HL-60/S4 treated with retinoic acid at 250 ng/mL for 4 days and 3 days (cell line): ENCODE data around the gene PLA2G4F.

Source experiments
- in situ Hi-C: fragments of 300-500 bp; cut with MboI; formaldehyde crosslinking; loops from 2 replicates; pipeline ENCODE4 v1.7.0; 2022; ENCODE audit warnings: low sequenced_read_pairs

PLA2G4F gene

DNA sequence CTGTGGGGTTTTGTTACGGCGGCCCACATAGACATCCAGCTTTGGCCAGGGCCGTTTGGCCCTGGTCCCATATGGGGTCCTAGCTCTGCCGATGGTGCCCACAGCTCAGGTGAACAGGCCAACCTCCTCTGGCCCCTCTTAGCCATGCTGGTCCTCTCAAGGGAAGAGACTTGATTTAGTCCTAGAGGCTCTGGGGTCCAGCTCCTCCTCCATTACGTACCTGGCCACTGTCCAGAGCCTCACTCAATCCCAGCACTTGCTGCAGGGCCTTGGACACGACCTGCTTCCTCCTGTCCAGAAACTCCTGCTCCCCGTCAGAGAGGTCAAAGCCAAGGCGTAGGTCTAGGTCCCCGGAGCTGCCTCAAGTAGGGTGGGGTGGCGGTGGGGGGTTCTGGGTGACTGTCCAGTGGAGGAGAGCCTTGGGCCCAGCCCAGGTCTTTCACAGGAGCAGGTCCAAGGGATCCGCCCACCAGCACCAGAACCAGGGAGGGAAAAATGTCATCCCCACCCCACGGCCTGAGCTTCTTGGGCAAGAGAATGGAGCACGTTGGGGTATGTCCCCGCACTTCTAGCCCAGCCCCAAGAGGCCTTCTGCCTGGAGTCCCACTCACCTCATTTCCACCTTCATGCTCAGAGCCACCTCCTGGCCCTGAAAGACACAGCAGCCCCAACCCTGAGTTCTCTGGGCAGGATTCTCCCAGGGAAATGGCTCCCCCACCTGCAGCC is 6.8 kb downstream of the PLA2G4F start:
- in situ Hi-C loops, result loop anchor here (10.0 kb wide), 1 partner anchor 155 kb away; no protein-coding TSS in a partner anchor

DNA sequence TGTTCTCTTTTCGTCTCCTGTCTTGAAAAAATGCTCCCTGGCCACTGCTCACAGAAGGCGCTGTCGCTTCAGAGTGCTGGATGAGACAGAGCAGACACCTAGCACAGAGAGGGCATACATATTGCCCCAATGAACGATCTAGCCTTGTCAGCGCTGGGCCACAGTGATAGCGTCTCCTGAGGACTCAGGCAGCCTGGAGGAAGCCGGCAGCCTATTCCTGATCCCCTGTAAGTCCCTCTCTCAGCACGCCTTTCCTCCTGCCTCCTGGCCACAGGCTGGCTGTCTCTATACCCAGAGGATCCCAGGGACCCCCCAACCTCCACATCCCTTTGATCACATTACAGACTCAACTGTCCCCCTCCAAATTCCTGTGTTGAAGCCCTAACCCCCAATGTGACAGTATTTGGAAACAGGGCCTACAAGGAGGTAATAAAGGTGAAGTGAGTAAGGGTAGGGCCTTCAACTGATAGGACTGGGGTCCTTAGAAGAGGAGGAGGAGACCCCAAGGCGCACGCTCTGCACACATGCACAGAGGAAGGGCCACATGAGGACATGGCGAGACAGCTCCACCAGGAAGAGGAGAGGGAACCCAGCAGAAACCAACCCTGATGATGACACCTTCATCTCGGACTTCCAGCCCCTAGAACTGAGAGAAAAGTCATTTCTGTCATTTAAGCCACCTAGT is 7.5 kb downstream of the PLA2G4F start:
- in situ Hi-C loops, result loop anchor here (10.0 kb wide), 1 partner anchor 154 kb away; no protein-coding TSS in a partner anchor

DNA sequence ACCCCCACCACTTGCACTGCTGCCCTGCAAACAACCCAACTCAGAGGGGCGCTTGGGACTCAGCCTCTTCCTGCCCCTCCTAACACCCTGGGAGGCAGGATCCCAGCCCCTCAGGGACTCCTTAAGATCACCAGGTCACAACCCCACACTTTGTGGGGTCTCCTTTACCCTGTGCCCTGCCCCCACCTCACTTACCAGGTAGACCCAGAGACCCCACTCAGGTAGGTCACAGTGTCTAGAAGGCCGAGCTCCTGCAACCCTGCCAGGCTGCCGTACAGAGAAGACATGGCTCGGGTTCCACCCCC is 9.1 kb downstream of the PLA2G4F start:
- in situ Hi-C loops, result loop anchor here (10.0 kb wide), 1 partner anchor 153 kb away; no protein-coding TSS in a partner anchor

DNA sequence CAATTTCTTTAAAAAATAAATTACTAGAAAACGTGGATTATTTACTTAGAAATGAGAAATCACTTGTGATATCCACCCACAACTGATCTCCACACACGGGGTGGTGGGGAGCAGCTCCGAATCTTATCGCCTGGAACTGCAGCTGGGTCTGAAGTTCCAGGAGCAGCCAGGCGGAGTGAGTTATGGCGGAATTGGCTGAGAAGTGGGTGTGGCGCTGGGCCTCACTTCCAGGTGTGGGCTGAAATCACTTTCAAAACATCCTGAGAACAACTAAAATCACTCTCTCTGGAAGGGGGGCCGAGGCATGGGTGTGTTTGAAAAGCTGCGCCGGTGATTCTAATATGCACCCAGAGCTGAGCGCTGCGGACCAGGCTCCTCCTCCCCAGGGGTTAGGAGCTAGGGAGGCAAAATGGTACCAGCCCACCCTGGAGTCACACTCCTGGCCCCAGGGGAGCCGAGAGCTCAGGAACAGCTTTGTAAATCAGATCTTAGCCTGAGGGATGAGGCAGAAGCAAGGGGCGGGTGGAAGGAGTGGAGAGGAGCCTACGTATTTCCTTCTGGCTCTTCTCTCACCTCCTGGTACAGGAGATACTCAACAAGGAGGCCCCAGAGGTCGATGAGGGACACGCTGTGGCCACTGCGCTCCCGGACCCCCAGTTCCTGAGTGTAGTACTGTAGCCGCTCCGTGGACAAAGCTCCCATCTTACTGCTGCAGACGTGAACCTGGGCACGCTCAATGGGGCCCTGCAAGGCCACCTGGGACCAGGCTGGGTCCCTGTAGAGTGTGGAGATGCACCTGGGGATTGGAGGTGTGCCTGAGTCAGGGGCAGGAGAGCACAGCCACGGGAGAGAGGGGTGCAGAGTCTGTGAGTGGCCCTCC is 9.6 kb downstream of the PLA2G4F start:
- in situ Hi-C loops, result loop anchor here (10.0 kb wide), 1 partner anchor 152 kb away; no protein-coding TSS in a partner anchor

DNA sequence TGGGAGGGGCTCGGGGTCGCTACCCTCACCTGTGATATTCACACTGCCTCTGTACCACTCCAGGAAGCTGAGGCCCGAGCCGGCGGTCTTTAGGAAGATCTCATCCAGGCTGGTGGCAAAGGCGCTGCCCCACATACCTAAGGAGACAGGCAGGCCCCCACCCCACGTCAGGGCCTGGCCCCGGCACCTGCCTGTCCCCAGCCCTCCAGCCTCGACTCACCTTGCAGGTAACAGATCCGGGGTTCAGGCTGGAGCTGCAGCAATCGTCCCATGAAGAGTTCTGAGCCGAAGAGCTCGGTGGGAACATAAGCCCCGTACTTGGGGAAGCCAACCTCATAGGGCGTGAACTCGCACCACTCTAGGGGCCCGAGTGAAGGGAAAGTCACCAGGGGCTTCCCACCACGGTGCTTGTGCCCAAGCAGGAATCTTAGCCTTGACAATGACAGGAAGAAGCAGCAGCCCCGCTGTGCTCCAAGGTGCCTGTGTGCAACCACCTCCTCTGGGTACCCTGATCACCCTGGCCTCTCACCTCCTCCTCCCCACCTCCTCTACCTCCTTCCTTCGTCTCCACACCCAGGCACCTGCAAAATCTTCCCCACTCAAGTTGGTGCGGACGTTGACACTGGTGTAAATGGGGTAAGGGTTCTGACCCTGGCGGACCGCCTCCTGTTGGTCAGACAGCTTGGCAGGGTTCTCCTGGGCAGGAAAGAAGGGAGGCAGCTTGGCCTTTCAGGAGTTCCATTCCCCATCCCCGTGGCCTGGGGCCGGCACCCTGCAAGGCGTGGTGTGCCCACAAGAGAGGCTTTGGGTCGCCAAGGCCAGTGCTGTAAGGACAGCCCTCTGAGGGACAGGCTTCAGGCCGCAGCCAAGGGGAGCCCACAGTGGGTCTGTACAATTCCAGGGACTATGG is 10.6 kb downstream of the PLA2G4F start:
- in situ Hi-C loops, result loop anchor here (10.0 kb wide), 1 partner anchor 151 kb away; no protein-coding TSS in a partner anchor

DNA sequence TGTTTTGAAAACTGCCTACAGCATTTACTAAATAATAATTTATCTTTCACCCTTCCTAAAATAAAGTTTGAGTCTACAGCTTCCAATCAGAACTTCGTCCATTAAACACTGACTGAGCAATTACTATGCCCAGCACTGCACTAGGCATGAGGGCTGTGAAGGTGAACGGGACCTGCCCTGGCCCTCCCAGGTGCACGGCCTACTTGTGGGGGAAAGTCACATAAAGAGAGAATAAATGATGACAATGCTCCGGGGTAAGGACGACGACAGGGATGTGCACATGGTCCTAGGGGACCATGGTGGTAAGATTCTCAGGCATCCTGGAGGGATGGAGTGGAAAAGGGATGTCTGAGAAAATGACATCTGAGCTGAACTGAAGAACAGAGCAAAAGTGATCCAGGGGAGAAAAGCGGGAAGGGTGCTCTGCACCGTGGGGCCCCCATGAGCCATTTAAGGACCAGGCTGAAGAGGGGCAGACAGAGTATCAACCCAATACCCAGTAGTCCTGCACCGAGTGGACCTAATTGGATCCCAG is 11.5 kb downstream of the PLA2G4F start:
- in situ Hi-C loops, result loop anchor here (10.0 kb wide), 1 partner anchor 150 kb away; no protein-coding TSS in a partner anchor

DNA sequence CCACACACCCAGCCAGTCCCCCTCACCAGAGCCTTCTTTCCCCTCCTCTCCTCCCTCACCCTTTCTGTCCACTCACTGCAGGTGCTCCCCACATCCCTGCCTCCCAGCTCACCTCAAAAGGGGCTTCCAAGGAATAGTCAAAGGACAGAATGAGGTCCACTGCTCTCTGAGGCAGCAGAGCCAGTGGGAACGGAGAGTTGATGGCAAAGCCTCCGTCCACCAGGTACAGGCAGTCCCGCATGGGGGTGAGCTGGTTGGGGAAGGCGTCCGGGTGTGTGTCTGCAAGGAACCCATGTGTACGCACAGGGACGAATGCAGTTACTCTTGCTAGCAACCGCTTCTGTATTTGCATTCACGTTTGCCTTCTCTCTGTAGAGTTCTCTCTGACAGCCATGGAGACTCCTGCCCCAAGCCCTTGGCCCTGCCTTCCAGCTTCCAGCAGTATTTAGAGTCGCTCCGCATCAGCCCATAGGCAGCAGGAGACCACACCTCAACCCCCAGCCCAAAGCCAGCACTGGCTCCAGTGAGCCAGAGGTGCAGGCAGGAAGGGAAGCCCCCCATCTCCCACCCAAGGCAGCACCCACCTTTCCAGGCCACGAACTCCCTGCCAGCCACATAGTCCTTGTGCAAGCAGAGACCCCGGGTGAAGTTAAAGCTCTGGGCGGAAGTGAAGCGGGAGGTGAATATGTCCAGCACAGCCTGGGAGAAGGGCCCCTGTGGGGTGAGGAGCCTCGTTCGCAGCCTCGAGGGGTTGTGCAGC is 12.4 kb downstream of the PLA2G4F start:
- in situ Hi-C loops, result loop anchor here (10.0 kb wide), 1 partner anchor 149 kb away; no protein-coding TSS in a partner anchor

DNA sequence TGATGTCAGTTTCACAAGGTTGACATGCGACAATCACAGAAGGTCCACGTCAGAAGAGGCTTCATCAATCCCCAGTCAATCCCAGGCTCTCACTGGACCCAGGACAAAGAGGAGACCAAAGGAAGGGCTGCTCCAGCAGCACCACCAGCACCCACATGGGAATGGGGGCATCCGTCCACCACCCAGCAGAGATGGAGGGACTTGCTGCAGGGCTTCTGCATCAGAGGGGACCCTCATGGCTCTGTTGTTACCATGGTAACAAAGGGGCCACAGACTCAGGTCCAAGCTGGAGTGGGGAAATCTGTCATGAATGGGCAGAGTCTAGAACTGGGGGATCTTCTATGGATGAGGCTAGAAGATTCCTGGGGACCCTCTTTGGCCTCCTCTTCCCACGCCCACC is 13.1 kb downstream of the PLA2G4F start:
- in situ Hi-C loops, result loop anchor here (10.0 kb wide), 1 partner anchor 149 kb away; no protein-coding TSS in a partner anchor

DNA sequence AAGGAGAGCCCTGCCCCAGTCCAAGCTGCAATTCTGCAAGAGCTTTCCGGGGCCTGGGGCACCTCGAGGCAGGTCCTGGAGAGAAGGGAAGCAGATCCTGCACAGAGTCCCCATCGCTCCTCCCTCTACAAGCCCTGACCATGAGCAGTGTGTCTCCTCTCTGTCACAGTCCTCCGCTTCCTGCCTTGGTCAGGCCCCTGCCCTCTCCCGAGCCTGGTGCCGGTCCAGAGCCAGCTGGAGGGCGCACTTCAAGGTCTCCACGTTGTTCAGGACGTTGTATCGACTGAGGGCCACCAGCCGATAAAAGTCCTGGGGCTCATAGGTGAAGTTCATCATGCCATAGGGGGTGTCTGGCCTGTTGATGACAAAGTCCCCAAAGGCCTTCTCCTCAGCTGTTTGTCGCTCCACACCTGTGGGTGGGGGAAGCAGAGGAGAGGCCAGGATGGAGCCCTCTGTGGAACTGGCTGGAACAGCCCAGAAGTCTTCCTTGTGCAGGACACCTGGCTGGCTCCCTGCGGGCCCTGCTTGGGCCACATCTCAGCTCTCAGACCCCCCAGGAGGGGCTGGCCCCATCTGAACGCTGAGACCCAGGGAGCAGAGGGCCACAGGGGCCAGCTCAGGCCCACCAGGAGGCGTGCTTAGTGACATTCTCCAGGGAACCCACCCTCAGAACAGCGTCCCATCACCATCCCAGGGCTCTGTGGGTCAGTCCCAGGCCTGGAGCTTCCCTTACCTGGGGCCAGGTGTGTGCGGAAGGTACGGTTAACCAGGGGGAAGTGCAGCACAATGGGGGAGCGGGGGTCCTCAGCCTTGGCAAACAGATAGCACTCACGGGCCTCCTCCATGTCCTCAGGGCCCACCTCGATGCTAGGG is 14.4 kb downstream of the PLA2G4F start:
- in situ Hi-C loops, result loop anchor here (10.0 kb wide), 1 partner anchor 147 kb away; no protein-coding TSS in a partner anchor

DNA sequence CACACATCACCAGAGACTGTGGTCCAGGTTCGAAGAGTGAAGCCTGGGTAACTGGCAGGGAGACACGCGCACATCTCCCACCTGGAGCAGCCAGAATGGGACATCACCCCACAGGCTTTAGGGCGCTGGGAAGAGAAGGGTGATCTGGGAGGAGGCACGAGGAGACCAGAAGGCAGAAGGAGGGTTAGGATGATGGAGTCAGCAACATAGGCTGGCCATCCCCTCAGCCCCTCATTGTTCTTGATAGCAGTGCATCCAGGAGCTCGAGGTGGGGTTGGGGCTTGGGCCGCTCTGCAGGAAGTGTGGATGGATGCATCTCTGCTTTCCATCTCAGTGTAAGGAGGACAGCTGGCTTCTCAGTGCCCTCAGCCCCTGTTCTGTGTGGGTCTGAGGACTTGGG is 15.2 kb downstream of the PLA2G4F start:
- in situ Hi-C loops, result loop anchor here (10.0 kb wide), 1 partner anchor 146 kb away; no protein-coding TSS in a partner anchor

DNA sequence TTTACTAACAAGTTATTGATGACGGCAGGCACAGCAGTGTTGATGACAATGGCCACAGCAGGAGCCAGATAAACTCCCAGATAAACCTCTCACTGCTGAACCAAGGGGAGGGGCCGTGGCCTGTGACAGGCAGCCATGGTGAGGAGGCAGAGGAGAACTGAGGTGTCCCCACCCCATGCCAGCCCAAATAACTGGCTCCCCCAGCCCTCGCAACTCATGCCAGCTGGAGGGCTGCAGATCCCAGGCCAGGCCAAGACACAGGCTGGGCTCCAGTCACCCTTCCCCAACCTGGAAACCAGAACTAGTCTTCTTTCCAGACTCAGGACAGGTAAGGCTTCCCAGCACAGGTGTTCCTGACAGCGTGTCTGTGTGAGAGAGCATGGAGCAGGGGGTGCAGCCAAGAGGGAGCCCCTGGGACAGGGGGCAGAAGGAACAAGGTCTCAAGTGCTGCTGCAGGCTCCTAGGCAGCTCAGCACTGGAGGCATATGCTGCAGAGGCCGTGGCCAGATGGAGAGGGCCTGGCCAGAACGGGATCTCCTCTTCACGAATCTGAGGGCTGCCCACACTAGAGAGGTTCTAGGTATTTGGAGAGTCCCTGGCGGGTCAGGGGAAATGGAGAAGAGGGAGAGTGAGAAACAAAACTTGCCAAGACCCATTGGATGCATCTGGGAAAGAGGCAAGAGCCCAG is 15.9 kb downstream of the PLA2G4F start:
- in situ Hi-C loops, result loop anchor here (10.0 kb wide), 1 partner anchor 146 kb away; no protein-coding TSS in a partner anchor

DNA sequence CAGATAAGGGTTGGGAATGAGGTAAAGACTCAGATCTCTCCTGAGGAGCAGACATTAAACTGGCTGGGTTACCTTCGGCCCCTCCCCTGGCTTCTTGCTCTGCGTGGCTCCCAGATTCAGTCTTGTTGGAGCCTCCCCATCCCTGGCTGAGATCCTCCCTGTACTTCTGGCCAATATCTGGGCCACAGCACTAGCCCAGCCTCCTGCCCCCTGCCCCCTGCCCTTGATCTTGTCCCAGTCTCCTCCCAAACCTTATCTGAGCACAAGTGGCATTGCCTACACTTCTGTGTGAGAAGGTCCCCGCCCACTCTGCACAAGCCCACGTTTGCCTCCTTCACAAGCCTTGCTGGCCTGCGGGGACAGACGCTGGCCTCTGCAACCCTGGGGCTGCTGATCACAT is 16.8 kb downstream of the PLA2G4F start:
- in situ Hi-C loops, result no loop called here

DNA sequence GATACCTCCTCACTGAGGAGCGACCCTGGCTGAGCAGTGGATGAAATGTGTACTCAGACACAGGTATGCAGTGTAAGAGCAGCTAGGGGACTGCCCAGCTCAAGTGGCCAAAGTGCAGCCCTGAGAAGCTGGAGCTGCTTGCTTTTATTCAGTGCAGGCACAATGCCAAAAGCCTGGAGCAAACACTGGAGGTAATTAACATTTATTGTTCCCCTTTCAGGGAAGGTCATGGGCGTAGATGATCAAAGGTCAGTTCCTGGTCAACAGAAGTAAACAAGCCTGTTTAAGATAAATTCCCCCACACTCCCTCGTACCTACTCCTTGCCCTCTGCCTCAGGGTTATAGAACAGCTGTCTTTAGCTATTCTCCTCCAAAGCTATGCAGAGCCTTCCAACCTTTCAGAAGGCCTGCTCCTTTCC is 17.5 kb downstream of the PLA2G4F start:
- in situ Hi-C loops, result no loop called here

DNA sequence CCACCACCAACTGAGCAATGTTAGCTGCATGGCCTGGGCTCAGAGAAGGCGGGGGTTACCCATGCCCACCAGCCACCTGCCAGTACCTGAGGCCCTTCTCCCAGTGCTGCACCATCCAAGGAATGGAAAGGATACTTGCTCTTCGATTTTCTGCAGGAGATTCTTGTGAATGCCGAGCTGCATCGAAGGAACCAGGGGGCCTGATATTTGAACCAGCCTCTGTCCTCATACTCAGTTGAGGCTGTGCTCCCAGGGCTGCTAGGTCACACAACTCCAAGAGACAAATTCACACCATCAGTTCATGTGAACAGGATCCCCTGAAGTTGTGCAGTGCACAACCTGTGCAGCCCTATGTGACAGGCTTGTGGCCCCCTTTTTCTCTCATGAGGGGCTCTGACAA is 18.0 kb downstream of the PLA2G4F start:
- in situ Hi-C loops, result no loop called here

DNA sequence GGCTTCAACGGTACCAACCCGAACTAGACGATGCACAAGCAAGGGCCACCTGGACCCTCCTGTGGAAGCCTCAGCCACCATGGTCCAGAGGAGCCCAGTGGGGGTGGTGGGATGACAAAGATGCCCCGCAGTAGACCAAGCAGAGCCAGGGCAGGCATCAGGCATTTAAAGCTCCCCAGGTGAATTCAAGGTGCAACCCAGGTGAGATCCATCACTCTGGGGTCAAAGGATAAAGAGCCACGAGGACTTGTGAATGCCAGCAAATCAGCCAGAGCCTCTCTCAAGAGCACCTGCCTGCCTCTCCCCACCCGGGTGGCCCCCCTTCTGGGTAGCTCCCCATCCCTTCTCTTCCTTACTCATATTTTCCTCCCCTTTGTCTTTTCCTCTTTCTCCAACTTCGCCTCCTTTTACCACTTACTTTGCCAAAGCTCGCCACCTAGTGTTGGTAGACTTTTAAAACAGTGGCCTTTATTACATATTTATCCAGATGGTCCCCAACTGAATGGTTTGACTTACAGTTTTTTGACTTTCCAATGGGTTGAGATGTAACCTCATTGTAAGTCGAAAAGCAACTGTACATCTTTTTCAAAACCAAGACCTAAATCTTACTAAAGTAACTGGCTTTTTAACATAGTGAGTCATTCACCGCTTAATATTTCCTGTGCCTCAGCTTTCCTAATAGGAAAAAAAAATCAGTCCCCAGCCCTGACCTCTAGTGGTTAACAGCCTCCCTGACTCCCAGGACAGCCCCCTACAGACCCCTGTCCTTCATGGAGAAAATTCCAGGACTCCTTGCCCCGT is 18.8 kb downstream of the PLA2G4F start:
- in situ Hi-C loops, result no loop called here

DNA sequence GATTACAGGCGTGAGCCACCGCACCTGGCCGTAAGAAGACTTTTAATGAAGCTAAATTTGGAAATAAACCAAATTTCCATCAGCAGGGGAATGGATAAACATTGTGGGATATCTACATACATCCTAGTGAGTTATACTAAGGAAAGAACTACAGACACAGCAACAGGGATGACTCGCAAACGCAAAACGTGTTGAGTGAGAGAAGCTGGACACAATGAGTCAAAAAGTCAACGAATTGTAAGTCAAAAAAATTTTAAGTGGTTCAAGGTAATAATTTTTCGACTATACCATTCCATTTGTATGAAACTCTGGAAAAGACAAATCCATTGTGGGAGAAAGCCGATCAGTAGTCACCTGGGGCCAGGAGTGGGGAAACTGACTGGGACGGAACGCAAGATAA is 19.9 kb downstream of the PLA2G4F start:
- in situ Hi-C loops, result no loop called here

DNA sequence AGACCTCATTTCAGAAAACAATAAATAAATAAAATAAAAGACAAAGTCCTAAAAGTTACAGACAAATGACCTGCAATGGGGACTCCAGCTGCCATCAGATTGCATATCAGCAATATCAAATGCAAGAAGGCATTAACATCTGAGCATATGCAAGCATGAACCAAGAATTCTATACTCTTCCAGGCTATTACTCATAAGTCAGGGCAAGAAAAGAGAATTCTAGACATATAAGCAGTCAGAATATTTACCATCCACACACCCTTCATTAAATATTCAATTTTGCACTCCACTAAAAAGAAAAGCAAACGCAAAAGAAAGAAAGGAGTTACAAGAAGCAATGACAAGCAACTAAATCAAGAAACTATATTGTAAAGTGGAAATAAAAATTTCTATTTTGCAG is 21.1 kb downstream of the PLA2G4F start:
- in situ Hi-C loops, result no loop called here
